NT2/D1 (cell line): Measurements from ENCODE around the gene AKT3.

Source experiments
- DNase-seq: peaks from one replicate; pipeline ENCODE4 v3.0.0-alpha.2; 2011; ENCODE audit warnings: low read depth, low spot score
- H3K27me3 ChIP-seq: 2 replicates; pipeline ENCODE4 v1.6.0; 2011; ENCODE audit warnings: mild to moderate bottlenecking; ENCODE audit not compliant: insufficient read length, insufficient read depth
- H3K36me3 ChIP-seq: 2 replicates; pipeline ENCODE4 v1.6.1; 2011; ENCODE audit warnings: mild to moderate bottlenecking, low read length, mixed read lengths; ENCODE audit not compliant: insufficient read depth, insufficient read length
- H3K4me1 ChIP-seq: 2 replicates; pipeline ENCODE4 v1.5.1; 2011; ENCODE audit not compliant: insufficient read depth, insufficient read length
- H3K4me3 ChIP-seq: 2 replicates; pipeline ENCODE4 v1.5.1; 2011; ENCODE audit warnings: low read depth; ENCODE audit not compliant: insufficient read length
- H3K9ac ChIP-seq: 2 replicates; pipeline ENCODE4 v1.6.0; 2011; ENCODE audit warnings: low read depth; ENCODE audit not compliant: insufficient read length
- H3K9me3 ChIP-seq: 2 replicates; pipeline ENCODE4 v1.5.1; 2011; ENCODE audit warnings: mild to moderate bottlenecking, low read length; ENCODE audit not compliant: insufficient read depth
- SUZ12 ChIP-seq: IDR thresholded peaks from 2 replicates; pipeline ENCODE4 v1.6.1; 2011; ENCODE audit not compliant: insufficient read length, insufficient read depth; ENCODE audit errors: extremely low read depth
- YY1 ChIP-seq: IDR thresholded peaks from 2 replicates; pipeline ENCODE4 v1.6.1; 2011; ENCODE audit not compliant: insufficient read length, insufficient read depth
- ZNF274 ChIP-seq: IDR thresholded peaks from 2 replicates; pipeline ENCODE4 v1.6.1; 2011; ENCODE audit warnings: mild to moderate bottlenecking, low read depth, low read length

Gene AKT3

GRCh38 chr1:243523766-243524165, 326.3 kb downstream of the AKT3 start:
- DNase-seq = no peak
- 0 out of 2 replicates have a peak, but pooled peaks cover 5% of the 10 kb centered on the region for H3K9me3 ChIP-seq
- TF ChIP-seq YY1 = no peak
- TF ChIP-seq SUZ12 = no peak
- no peak for TF ChIP-seq ZNF274

GRCh38 chr1:243520831-243521230, 329.2 kb downstream of the AKT3 start:
- DNase-seq = no peak
- no peak overlapping the region for H3K4me3 ChIP-seq
- TF ChIP-seq ZNF274 (no peak), SUZ12 (no peak), YY1 (no peak)
- H3K4me1 ChIP-seq = no peaks in the 10 kb centered on the region
- H3K9ac ChIP-seq = no peak overlapping the region
- H3K9me3 ChIP-seq = peaks cover 21% of the 10 kb centered on the region
- H3K27me3 ChIP-seq = no peaks in the 10 kb centered on the region
- no peaks in the 10 kb centered on the region for H3K36me3 ChIP-seq

More at GRCh38 chr1:243523766-243524165, 326.3 kb downstream of the AKT3 start:
- Histone ChIP-seq H3K4me3 (no peak overlapping the region), H3K36me3 (no peaks in the 10 kb centered on the region), H3K9ac (no peak overlapping the region), H3K27me3 (no peaks in the 10 kb centered on the region), H3K4me1 (no peaks in the 10 kb centered on the region)

- Histone ChIP-seq H3K9me3 (peaks cover 21% of the 10 kb centered on the region), H3K4me3 (no peak overlapping the region), H3K27me3 (no peaks in the 10 kb centered on the region), H3K36me3 (peaks cover 10% of the 10 kb centered on the region), H3K4me1 (peaks cover 3% of the 10 kb centered on the region), H3K9ac (no peak overlapping the region)
- no peak for TF ChIP-seq YY1
- DNase-seq = no peak
Measured at GRCh38 chr1:243514927-243515326, 335.1 kb downstream of the AKT3 start.

- Histone ChIP-seq H3K9me3 (peaks cover 21% of the 10 kb centered on the region), H3K4me1 (peaks cover 3% of the 10 kb centered on the region), H3K9ac (no peak overlapping the region), H3K27me3 (no peaks in the 10 kb centered on the region), H3K4me3 (no peak overlapping the region), H3K36me3 (peaks cover 10% of the 10 kb centered on the region)
- TF ChIP-seq YY1 (no peak), ZNF274 (no peak), SUZ12 (no peak)
- no peak for DNase-seq
Measured at GRCh38 chr1:243513726-243514491, 336.1 kb downstream of the AKT3 start.

- H3K9me3 ChIP-seq = no peaks in the 10 kb centered on the region
- H3K9ac ChIP-seq = no peak overlapping the region
- peaks cover 6% of the 10 kb centered on the region for H3K4me1 ChIP-seq
- H3K36me3 ChIP-seq = peaks cover 11% of the 10 kb centered on the region
- H3K27me3 ChIP-seq = no peaks in the 10 kb centered on the region
- no peak for DNase-seq
- TF ChIP-seq ZNF274 = no peak
- TF ChIP-seq SUZ12 = no peak
- no peak for TF ChIP-seq YY1
- H3K4me3 ChIP-seq = no peak overlapping the region
Measured at GRCh38 chr1:243510928-243511327, 339.1 kb downstream of the AKT3 start.

GRCh38 chr1:243508943-243509342, 341.1 kb downstream of the AKT3 start:
- no peak overlapping the region for H3K9ac ChIP-seq
- no peaks in the 10 kb centered on the region for H3K27me3 ChIP-seq
- TF ChIP-seq YY1 = no peak
- no peak overlapping the region for H3K4me3 ChIP-seq
- peaks cover 6% of the 10 kb centered on the region for H3K4me1 ChIP-seq
- no peaks in the 10 kb centered on the region for H3K9me3 ChIP-seq
- peaks cover 23% of the 10 kb centered on the region for H3K36me3 ChIP-seq
- DNase-seq = no peak

GRCh38 chr1:243508303-243508713, 341.7 kb downstream of the AKT3 start:
- H3K4me3 ChIP-seq = no peak overlapping the region

More at GRCh38 chr1:243508303-243508713, 341.7 kb downstream of the AKT3 start:
- no peak for DNase-seq
- Histone ChIP-seq H3K27me3 (no peaks in the 10 kb centered on the region), H3K9ac (no peak overlapping the region), H3K9me3 (no peaks in the 10 kb centered on the region), H3K4me1 (peaks cover 6% of the 10 kb centered on the region), H3K36me3 (peaks cover 23% of the 10 kb centered on the region)
- no peak for TF ChIP-seq YY1
